GM12892 (cell line): ENCODE results near the gene UBE2E1.

Experiments used
- POLR2A ChIP-seq: IDR thresholded peaks from 2 replicates; pipeline ENCODE4 v1.6.1; 2011; ENCODE audit warnings: low read depth, low read length, control low read depth
- TAF1 ChIP-seq: IDR thresholded peaks from 2 replicates; pipeline ENCODE4 v1.6.1; 2011; ENCODE audit warnings: low read depth, mild to moderate bottlenecking, control low read depth, low read length, borderline replicate concordance

- TF ChIP-seq POLR2A (no peak), TAF1 (no peak)
Measured at GRCh38 chr3:23821858-23822257, 16.1 kb downstream of the UBE2E1 start.
